Naive thymus-derived CD4-positive, alpha-beta T cell (primary cell): Measurements from ENCODE around the gene MLLT10. TPM values are rescaled to one million over a fixed set of nuclear protein-coding genes. Genes with fewer than 3 reads are reported as not detected.

Experiments used
- ATAC-seq: fragments of 150-1000 bp; cut with Tn5 transposase; 2 replicates; pipeline ENCODE4 v1.10.0; 2021; ENCODE audit warnings: mild to moderate bottlenecking, moderate library complexity
- CTCF ChIA-PET: fragments of 350-600 bp; sonication (Branson Sonifier 250); formaldehyde crosslinking; loops from one replicate; lab custom pipeline; 2021; ENCODE audit warnings: antibody characterized with exemption; lab: Charles Lee
- POLR2A ChIA-PET: fragments of 350-600 bp; sonication (Branson Sonifier 250); formaldehyde crosslinking; loops from one replicate; lab custom pipeline; 2021; ENCODE audit warnings: antibody characterized with exemption, inconsistent platforms; lab: Charles Lee
- DNase-seq, 9 donors: peaks; one replicate each; pipeline versions ENCODE4 v3.0.0 to v3.0.0-alpha.2; 2020 to 2022; ENCODE audit warnings: mixed read lengths in 1 of 9
- H3K27ac ChIP-seq: one replicate; pipeline ENCODE4 v1.7.0; 2013; ENCODE audit warnings: mild to moderate bottlenecking, low read depth, low read length, moderate library complexity
- H3K27me3 ChIP-seq, 2 donors: one replicate each; pipeline ENCODE4 v1.7.0; 2013; ENCODE audit warnings: low read length in 2 of 2, mild to moderate bottlenecking in 2 of 2, moderate library complexity in 2 of 2; ENCODE audit not compliant: control insufficient read depth in 2 of 2, insufficient read depth in 2 of 2
- H3K36me3 ChIP-seq, 3 experiments: 1 replicate in 2 of 3; 2 replicates in 1 of 3; pipeline ENCODE4 v1.7.0; 2013; ENCODE audit warnings: low read length in 3 of 3, mild to moderate bottlenecking in 3 of 3, moderate library complexity in 1 of 3; ENCODE audit not compliant: insufficient read depth in 3 of 3, control insufficient read depth in 2 of 3
- H3K4me1 ChIP-seq, 2 donors: one replicate each; pipeline ENCODE4 v1.7.0; 2013; ENCODE audit warnings: low read length in 2 of 2, mild to moderate bottlenecking in 2 of 2, moderate library complexity in 1 of 2; ENCODE audit not compliant: control insufficient read depth in 2 of 2, insufficient read depth in 2 of 2
- H3K4me3 ChIP-seq: 2 replicates; pipeline ENCODE4 v1.7.0; 2013; ENCODE audit warnings: mild to moderate bottlenecking, low read length
- H3K9me3 ChIP-seq, 3 experiments: 1 replicate in 2 of 3; 2 replicates in 1 of 3; pipeline ENCODE4 v1.7.0; 2013; ENCODE audit warnings: low read length in 3 of 3; ENCODE audit not compliant: control insufficient read depth in 2 of 3
- H3K27ac Mint-ChIP-seq, 9 donors: one replicate each; pipeline ENCODE4 v1.8.0; 2020 to 2022; ENCODE audit warnings: mixed read lengths in 9 of 9, mild to moderate bottlenecking in 8 of 9, moderate library complexity in 5 of 9, inconsistent platforms in 2 of 9
- H3K27me3 Mint-ChIP-seq, 5 donors: one replicate each; pipeline ENCODE4 v1.8.0; 2021 to 2022; ENCODE audit warnings: mixed read lengths in 5 of 5, mild to moderate bottlenecking in 1 of 5
- H3K36me3 Mint-ChIP-seq, 5 donors: one replicate each; pipeline ENCODE4 v1.8.0; 2020 to 2022; ENCODE audit warnings: mixed read lengths in 5 of 5, mild to moderate bottlenecking in 3 of 5, inconsistent platforms in 1 of 5
- H3K4me1 Mint-ChIP-seq, 7 donors: one replicate each; pipeline ENCODE4 v1.8.0; 2020 to 2022; ENCODE audit warnings: mixed read lengths in 7 of 7, mild to moderate bottlenecking in 3 of 7, inconsistent platforms in 1 of 7
- H3K4me3 Mint-ChIP-seq, 10 donors: one replicate each; pipeline ENCODE4 v1.8.0; 2020 to 2022; ENCODE audit warnings: mild to moderate bottlenecking in 10 of 10, mixed read lengths in 10 of 10, moderate library complexity in 6 of 10, inconsistent platforms in 2 of 10
- H3K9me3 Mint-ChIP-seq, 11 donors: one replicate each; pipeline ENCODE4 v1.8.0; 2020 to 2022; ENCODE audit warnings: mixed read lengths in 11 of 11, mild to moderate bottlenecking in 4 of 11, inconsistent platforms in 1 of 11, moderate library complexity in 1 of 11
- intact Hi-C, 2 donors: fragments of 100-400 bp; cut with micrococcal nuclease; formaldehyde crosslinking; loops; one replicate each; pipeline ENCODE4 v1.15.1; 2023
- polyA plus RNA-seq, 2 donors: library from polyadenylated mRNA; unstranded; fragments of 300-500 nt; fragmentation: Illumina TruSeq; gene quantifications; one replicate each; pipeline ENCODE4 v1.2.3, GENCODE V29; 2021
- total RNA-seq, 6 experiments: library from RNA in 5 of 6; stranded (reverse) in 5 of 6; gene quantifications; 1 replicate in 5 of 6; 2 replicates in 1 of 6; pipeline ENCODE4 v1.2.3 and lab custom pipeline; 2021 to 2026

Gene MLLT10
- total and polyA plus RNA-seq, 7 experiments from 2014 or later, result 6.0 to 74.2 (median 61.2) TPM

DNA sequence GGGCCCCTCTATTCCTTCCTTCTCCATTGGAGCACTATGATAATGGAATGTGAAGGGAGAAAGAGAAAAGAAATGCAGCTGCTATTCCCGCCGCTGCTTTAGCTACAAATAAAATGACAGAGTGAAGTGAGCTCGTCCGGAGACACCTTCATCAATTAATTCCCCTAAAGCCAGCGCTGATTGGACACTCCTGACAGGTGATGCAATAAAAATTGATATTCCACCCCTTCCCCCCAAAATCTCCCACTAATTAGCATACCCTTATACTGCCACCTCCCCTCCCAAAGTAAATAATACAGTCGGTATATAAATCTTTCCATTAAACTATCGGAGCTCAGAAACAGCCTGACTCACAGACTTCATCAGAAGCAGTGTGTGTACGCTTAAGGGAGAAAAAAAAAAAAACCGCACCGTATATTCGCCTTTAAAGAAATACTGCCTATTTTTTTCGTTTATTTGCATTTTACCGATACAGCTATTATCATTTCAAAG lies 15.8 kb upstream of the MLLT10 start:
- Histone ChIP-seq H3K36me3 (no peaks in the 10 kb centered on the region), H3K9me3 (no peaks in the 10 kb centered on the region), H3K27me3 (peaks cover 50 to 53% of the 10 kb centered on the region in 2 donors), H3K4me1 (peaks cover 29 to 37% of the 10 kb centered on the region in 2 donors), H3K4me3 (peak overlapping the region; percentile 57), H3K27ac (no peak overlapping the region)
- CTCF ChIA-PET, result interaction anchor here (0.6 to 1.6 kb wide), 4 partner anchors 9 to 1471 kb away, joined by 3 to 5 read pairs (median 4); no protein-coding TSS in a partner anchor
- peak in 3 of 9 donors; percentile 25 to 29 (median 29) for DNase-seq
- H3K4me1 Mint-ChIP-seq, result peaks cover 17 to 46% (median 41%) of the 10 kb centered on the region in 7 donors
- H3K36me3 Mint-ChIP-seq, result no peaks in the 10 kb centered on the region
- peak overlapping the region; percentile 74 to 88 (median 84) for H3K4me3 Mint-ChIP-seq
- POLR2A ChIA-PET, result interaction anchor here (0.6 to 2.0 kb wide), 7 partner anchors 9 to 397 kb away, joined by 3 to 10 read pairs (median 4); partner anchors contain the start of gene MLLT10
- H3K27me3 Mint-ChIP-seq, result peaks cover 61 to 82% (median 75%) of the 10 kb centered on the region in 5 donors
- no peak for ATAC-seq
- H3K27ac Mint-ChIP-seq, result peak overlapping the region in 8 of 9 donors; percentile 8 to 89 (median 58)
- H3K9me3 Mint-ChIP-seq, result peaks cover 0 to 11% (median 0%) of the 10 kb centered on the region in 11 donors
- intact Hi-C loops, result loop anchor here (1.0 to 5.0 kb wide), 3 partner anchors 15 to 824 kb away; partner anchors contain the start of gene MLLT10 (in 1 of the 2)

DNA sequence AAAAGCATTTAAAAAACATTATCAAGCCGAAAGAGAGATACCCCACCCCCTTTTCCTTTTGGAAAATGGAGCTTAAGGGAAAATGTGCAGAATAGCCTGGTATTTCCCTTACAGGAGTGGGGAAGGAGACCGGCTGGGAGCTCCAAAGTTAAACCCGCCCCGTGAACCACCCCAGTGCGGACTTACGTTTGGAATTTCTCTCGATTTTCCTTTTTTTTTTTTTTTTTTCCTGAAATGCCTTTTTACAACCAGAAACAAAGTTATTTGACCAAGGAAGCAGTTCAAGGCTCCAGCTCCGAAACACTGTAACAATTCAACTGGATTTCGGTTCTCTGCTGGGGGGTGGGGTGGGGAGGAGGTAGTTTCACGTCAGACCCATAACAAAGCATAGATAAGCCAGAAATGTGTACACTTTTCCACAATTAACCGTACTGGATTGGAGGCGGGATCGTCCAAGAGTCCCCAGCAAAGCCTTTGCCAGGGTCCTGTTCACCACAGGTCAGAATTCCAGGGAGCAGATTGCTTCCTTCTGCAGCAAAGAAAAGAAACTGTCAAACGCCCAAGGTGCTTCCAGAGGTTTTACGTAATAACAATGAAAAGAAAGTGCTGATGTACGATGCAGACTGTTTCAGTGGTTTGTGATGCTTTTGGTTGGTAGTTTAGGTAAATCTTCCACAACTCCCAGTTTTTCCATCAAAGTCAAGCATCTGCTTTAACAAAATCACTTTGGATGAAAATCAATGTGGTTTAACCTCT lies 15.2 kb upstream of the MLLT10 start:
- Mint-ChIP-seq H3K9me3 (peaks cover 0 to 11% (median 0%) of the 10 kb centered on the region in 11 donors), H3K27ac (peak overlapping the region in 6 of 9 donors; percentile 8 to 89 (median 54)), H3K4me1 (peaks cover 17 to 46% (median 41%) of the 10 kb centered on the region in 7 donors), H3K36me3 (no peaks in the 10 kb centered on the region), H3K27me3 (peaks cover 66 to 84% (median 75%) of the 10 kb centered on the region in 5 donors), H3K4me3 (peak overlapping the region in 8 of 10 donors; percentile 74 to 98 (median 82))
- peaks cover 47 to 53% of the 10 kb centered on the region in 2 donors for H3K27me3 ChIP-seq
- no peak overlapping the region for H3K4me3 ChIP-seq
- ChIA-PET POLR2A (interaction anchor here (0.6 to 2.0 kb wide), 7 partner anchors 8 to 397 kb away, joined by 3 to 10 read pairs (median 4); partner anchors contain the start of gene MLLT10), CTCF (interaction anchor here (0.6 to 1.6 kb wide), 4 partner anchors 8 to 1471 kb away, joined by 3 to 5 read pairs (median 4); no protein-coding TSS in a partner anchor)
- ATAC-seq (no peak), DNase-seq (peak in 1 of 9 donors; percentile 25)
- peaks cover 29 to 37% of the 10 kb centered on the region in 2 donors for H3K4me1 ChIP-seq
- no peaks in the 10 kb centered on the region for H3K9me3 ChIP-seq
- no peak overlapping the region for H3K27ac ChIP-seq
- H3K36me3 ChIP-seq, result no peaks in the 10 kb centered on the region
- intact Hi-C loops, result loop anchor here (1.0 to 5.0 kb wide), 3 partner anchors 14 to 823 kb away; partner anchors contain the start of gene MLLT10 (in 1 of the 2)

- peak overlapping the region in 5 of 9 donors; percentile 8 to 84 (median 23) for H3K27ac Mint-ChIP-seq
Observed at GRCh38 chr10:21519397-21519933, 14.6 kb upstream of the MLLT10 start.

DNA sequence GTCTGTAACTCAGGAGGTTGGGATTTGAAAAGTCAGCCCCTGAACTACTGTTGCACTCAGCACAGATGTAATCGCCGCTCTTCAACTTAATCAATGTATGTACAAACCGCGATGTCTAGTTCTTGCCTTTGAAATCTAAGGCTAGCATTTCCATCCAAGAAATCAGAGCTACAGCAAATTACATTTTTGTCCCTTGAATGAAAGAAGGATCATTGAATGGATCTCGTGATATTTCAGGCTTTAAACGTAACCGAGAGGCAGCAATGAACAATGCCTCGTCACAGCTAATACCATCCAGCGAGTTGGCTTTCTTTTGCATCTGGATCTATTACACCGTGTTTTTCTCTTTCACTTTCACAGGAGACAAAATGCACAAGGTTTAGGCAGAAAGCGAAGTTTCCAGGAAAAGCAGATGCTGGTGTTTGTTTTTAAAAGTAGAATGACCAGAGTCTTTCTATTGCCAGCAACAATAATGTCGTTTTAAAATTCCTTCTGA lies 14.0 kb upstream of the MLLT10 start:
- Mint-ChIP-seq H3K9me3 (peaks cover 0 to 11% (median 0%) of the 10 kb centered on the region in 11 donors), H3K27ac (peak overlapping the region in 4 of 9 donors; percentile 8 to 84 (median 46)), H3K4me3 (peak overlapping the region in 9 of 10 donors; percentile 5 to 98 (median 58)), H3K4me1 (peaks cover 21 to 53% (median 47%) of the 10 kb centered on the region in 7 donors), H3K36me3 (peaks cover 0 to 3% (median 0%) of the 10 kb centered on the region in 5 donors), H3K27me3 (peaks cover 62 to 84% (median 72%) of the 10 kb centered on the region in 5 donors)
- Histone ChIP-seq H3K27me3 (peaks cover 42 to 52% of the 10 kb centered on the region in 2 donors), H3K27ac (no peak overlapping the region), H3K36me3 (no peaks in the 10 kb centered on the region), H3K9me3 (no peaks in the 10 kb centered on the region), H3K4me1 (peaks cover 29 to 42% of the 10 kb centered on the region in 2 donors), H3K4me3 (no peak overlapping the region)
- DNase-seq, result peak in 2 of 9 donors; percentile 27 to 33
- CTCF ChIA-PET, result no interaction called here
- POLR2A ChIA-PET, result interaction anchor here (0.7 to 3.5 kb wide), 3 partner anchors 7 to 23 kb away, joined by 4 to 13 read pairs (median 10); no protein-coding TSS in a partner anchor
- intact Hi-C loops, result loop anchor here (5.0 to 10.0 kb wide), 3 partner anchors 735 to 1135 kb away; no protein-coding TSS in a partner anchor
- ATAC-seq, result no peak

More at GRCh38 chr10:21519397-21519933, 14.6 kb upstream of the MLLT10 start:
- H3K4me3 Mint-ChIP-seq, result peak overlapping the region in 9 of 10 donors; percentile 5 to 98 (median 53)
- Histone ChIP-seq H3K9me3 (no peaks in the 10 kb centered on the region), H3K27me3 (peaks cover 44 to 53% of the 10 kb centered on the region in 2 donors), H3K36me3 (no peaks in the 10 kb centered on the region), H3K27ac (no peak overlapping the region), H3K4me1 (peaks cover 29 to 37% of the 10 kb centered on the region in 2 donors), H3K4me3 (no peak overlapping the region)
- H3K36me3 Mint-ChIP-seq, result no peaks in the 10 kb centered on the region
- H3K27me3 Mint-ChIP-seq, result peaks cover 66 to 84% (median 72%) of the 10 kb centered on the region in 5 donors
- CTCF ChIA-PET, result no interaction called here
- peaks cover 17 to 48% (median 42%) of the 10 kb centered on the region in 7 donors for H3K4me1 Mint-ChIP-seq
- H3K9me3 Mint-ChIP-seq, result peaks cover 0 to 11% (median 0%) of the 10 kb centered on the region in 11 donors
- DNase-seq (no peak), ATAC-seq (no peak)
- intact Hi-C loops, result loop anchor here in 1 of 2 donors (5.0 kb wide), 1 partner anchor 823 kb away; no protein-coding TSS in a partner anchor
- POLR2A ChIA-PET, result interaction anchor here (1.2 to 3.5 kb wide), 4 partner anchors 8 to 23 kb away, joined by 6 to 13 read pairs (median 8); partner anchors contain the start of gene MLLT10

DNA sequence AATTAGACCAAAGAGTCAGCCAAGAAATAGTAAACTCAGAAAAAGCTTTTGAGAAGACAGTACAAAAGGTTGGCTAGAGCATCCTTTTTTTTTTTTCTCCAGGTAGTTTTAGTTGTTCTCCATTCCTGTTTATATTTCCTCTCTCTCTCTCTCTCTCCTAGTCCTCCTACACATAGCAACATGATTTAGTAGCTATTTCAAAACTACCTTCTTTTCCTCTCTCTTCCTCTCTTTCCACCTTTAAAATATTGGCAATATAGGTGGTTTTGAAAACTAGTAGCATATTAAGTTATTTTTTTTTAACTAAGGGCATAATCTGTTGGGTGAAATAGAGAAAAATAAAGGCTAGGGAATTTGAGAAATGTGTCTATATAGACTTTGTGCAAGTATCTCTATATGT lies 13.5 kb upstream of the MLLT10 start:
- intact Hi-C loops, result loop anchor here (10.0 kb wide), 2 partner anchors 734 to 1134 kb away; no protein-coding TSS in a partner anchor
- no peaks in the 10 kb centered on the region for H3K36me3 ChIP-seq
- Mint-ChIP-seq H3K36me3 (peaks cover 0 to 5% (median 0%) of the 10 kb centered on the region in 5 donors), H3K27me3 (peaks cover 57 to 83% (median 72%) of the 10 kb centered on the region in 5 donors), H3K4me3 (peak overlapping the region in 6 of 10 donors; percentile 12 to 87 (median 42)), H3K9me3 (peaks cover 0 to 11% (median 0%) of the 10 kb centered on the region in 11 donors), H3K27ac (peak overlapping the region in 1 of 9 donors; percentile 8), H3K4me1 (peaks cover 24 to 57% (median 52%) of the 10 kb centered on the region in 7 donors)
- CTCF ChIA-PET, result no interaction called here
- ATAC-seq, result no peak
- peaks cover 29 to 47% of the 10 kb centered on the region in 2 donors for H3K4me1 ChIP-seq
- POLR2A ChIA-PET, result interaction anchor here (0.7 to 3.5 kb wide), 3 partner anchors 10 to 24 kb away, joined by 4 to 13 read pairs (median 13); no protein-coding TSS in a partner anchor
- H3K27me3 ChIP-seq, result peaks cover 37 to 48% of the 10 kb centered on the region in 2 donors
- no peak overlapping the region for H3K4me3 ChIP-seq
- H3K27ac ChIP-seq, result no peak overlapping the region
- no peaks in the 10 kb centered on the region for H3K9me3 ChIP-seq
- DNase-seq, result no peak
